Pancreas (tissue), 10 donors: ENCODE results near the gene FOXA1. TPM values are rescaled to one million over a fixed set of nuclear protein-coding genes. Genes with fewer than 3 reads are reported as not detected.

Experiments
- ATAC-seq, 4 donors: fragments of 200-7000 bp; cut with Tn5 transposase; one replicate each; pipeline versions ENCODE4 v1.8.0 to v1.9.1; 2020; ENCODE audit warnings: mild to moderate bottlenecking in 4 of 4, moderate library complexity in 4 of 4
- DNase-seq, 6 donors: peaks; one replicate each; pipeline ENCODE4 v3.0.0-alpha.2; 2020
- FAIRE-seq: peaks from 2 replicates; lab custom pipeline; 2012; peaks lifted over from hg19 to GRCh38; lab: Jason Lieb, UNC
- H3K27ac ChIP-seq, 4 donors: fragments of 200-600 bp; sonication (generic); 1 replicate in 3 of 4; 2 replicates in 1 of 4; pipeline versions ENCODE4 v1.5.0 to v1.8.0; 2020
- H3K27me3 ChIP-seq, 4 donors: fragments of 200-600 bp; one replicate each; pipeline ENCODE4 v1.8.0; 2021
- H3K36me3 ChIP-seq, 3 donors: fragments of 200-600 bp; sonication (generic) in 1 of 3; one replicate each; pipeline versions ENCODE4 v1.5.0 to v1.8.0; 2020 to 2021
- H3K4me1 ChIP-seq, 3 donors: fragments of 200-600 bp; one replicate each; pipeline ENCODE4 v1.8.0; 2021
- H3K4me3 ChIP-seq, 4 donors: fragments of 200-600 bp; sonication (generic) in 2 of 4; one replicate each; pipeline versions ENCODE4 v1.5.0 to v1.8.0; 2020 to 2021
- H3K9me3 ChIP-seq, 4 donors: fragments of 200-600 bp; one replicate each; pipeline ENCODE4 v1.8.0; 2021
- WGBS, 2 donors: extraction: QIAGEN DNeasy Blood & Tissue Kit; methylation state at CpG; one replicate each; pipeline ENCODE4 v1.1.7; 2013; 5-methylcytosine and 5-hydroxymethylcytosine counted together
- intact Hi-C, 3 donors: fragments of 100-400 bp; cut with DNase I; formaldehyde crosslinking; loops; one replicate each; pipeline versions ENCODE4 v1.11.1 to v1.14.2; 2022
- polyA plus RNA-seq, 2 donors: library from polyadenylated mRNA; stranded (reverse); fragments of 200-250 nt; gene quantifications; one replicate each; pipeline ENCODE4 v1.2.3, GENCODE V29; 2013
- total RNA-seq, 6 donors: library from RNA; stranded (reverse); fragmentation: NEBNext Ultra II Directional in 4 of 6; extraction: Animal tissue kit (Norgen Biotek cat#: 25700) in 4 of 6; gene quantifications; one replicate each; pipeline versions ENCODE4 v1.2.1 to v1.2.4, GENCODE V29; 2021 to 2023
- TF ChIP-seq, protein P1 (sequence below), 4 donors: fragments of 200-600 bp; sonication (generic) in 3 of 4; IDR thresholded peaks; one replicate each; pipeline versions ENCODE4 v1.5.0 to v1.8.0; 2021; ENCODE audit warnings: antibody characterized with exemption in 4 of 4
- donor health status: healthy with polysubstance abuse.
- donor health status: DM: no; HTN: no; CAD: no; lungs with moderate emphysema.
- donor health status: DM: no; HTN: no; CAD: no.
- donor health status: control.
- donor health status: control.
- donor health status: Bipolar disorder and iron deficiency.
- donor health status: DM: yes; HTN: yes; CAD: no.
- donor health status: DM: no; HTN: no; CAD: no.
- donor health status: DM: no; HTN: no; CAD: no.
- donor health status: DM: yes; HTN: yes; CAD: no.

FOXA1 gene
- total RNA-seq (1 to 10 TPM in 1 of 6 donors, under 1 TPM in 5; 0.34 to 1.4 (median 0.53) TPM), polyA plus RNA-seq (under 1 TPM; 0.12 to 0.15 TPM)

GRCh38 chr14:37594971-37595808 is at the start of gene FOXA1, which contains the start of gene TTC6:
FOXA1 (minus strand) TSS chr14:37595249; CDS start chr14:37594972, 277 bp downstream.
TTC6 (plus strand) TSS chr14:37595629; CDS start chr14:37622065, 26,436 bp downstream.
- Histone ChIP-seq H3K4me3 (peak within 1 kb of the TSS; percentile 27 to 64 (median 38)), H3K27ac (peak within 1 kb of the TSS in 2 of 4 donors; percentile 47 to 50), H3K4me1 (peaks cover 0 to 14% (median 9%) of the 10 kb centered on the region in 3 donors), H3K27me3 (peaks cover 4 to 26% (median 12%) of the 10 kb centered on the region in 4 donors), H3K36me3 (no peaks in the 10 kb centered on the region), H3K9me3 (no peaks in the 10 kb centered on the region)
- intact Hi-C loops: no loop called here
- 1 to 3% methylated on average over 65 to 92 of the region's 92 CpGs for WGBS, 2 donors
- FAIRE-seq (no peak), ATAC-seq (peak; percentile 36 to 69 (median 54)), DNase-seq (peak in 5 of 6 donors; percentile 45 to 82 (median 67))
- TF ChIP-seq, protein P1, sequence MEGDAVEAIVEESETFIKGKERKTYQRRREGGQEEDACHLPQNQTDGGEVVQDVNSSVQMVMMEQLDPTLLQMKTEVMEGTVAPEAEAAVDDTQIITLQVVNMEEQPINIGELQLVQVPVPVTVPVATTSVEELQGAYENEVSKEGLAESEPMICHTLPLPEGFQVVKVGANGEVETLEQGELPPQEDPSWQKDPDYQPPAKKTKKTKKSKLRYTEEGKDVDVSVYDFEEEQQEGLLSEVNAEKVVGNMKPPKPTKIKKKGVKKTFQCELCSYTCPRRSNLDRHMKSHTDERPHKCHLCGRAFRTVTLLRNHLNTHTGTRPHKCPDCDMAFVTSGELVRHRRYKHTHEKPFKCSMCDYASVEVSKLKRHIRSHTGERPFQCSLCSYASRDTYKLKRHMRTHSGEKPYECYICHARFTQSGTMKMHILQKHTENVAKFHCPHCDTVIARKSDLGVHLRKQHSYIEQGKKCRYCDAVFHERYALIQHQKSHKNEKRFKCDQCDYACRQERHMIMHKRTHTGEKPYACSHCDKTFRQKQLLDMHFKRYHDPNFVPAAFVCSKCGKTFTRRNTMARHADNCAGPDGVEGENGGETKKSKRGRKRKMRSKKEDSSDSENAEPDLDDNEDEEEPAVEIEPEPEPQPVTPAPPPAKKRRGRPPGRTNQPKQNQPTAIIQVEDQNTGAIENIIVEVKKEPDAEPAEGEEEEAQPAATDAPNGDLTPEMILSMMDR (IDR thresholded peaks at IDR 0.05): no peak

GRCh38 chr14:37643701-37644100 is 48.7 kb upstream of the FOXA1 start:
- DNase-seq (no peak), FAIRE-seq (no peak), ATAC-seq (no peak)
- no peak overlapping the region for H3K4me3 ChIP-seq
- H3K36me3 ChIP-seq: no peaks in the 10 kb centered on the region
- no peaks in the 10 kb centered on the region for H3K9me3 ChIP-seq
- WGBS, 2 donors: 48 to 49% methylated on average over 4 of the region's 4 CpGs
- no peaks in the 10 kb centered on the region for H3K4me1 ChIP-seq
- intact Hi-C loops: no loop called here
- H3K27ac ChIP-seq: no peak overlapping the region
- TF ChIP-seq, protein P1 (IDR thresholded peaks at IDR 0.05): no peak
- H3K27me3 ChIP-seq: no peaks in the 10 kb centered on the region

DNA sequence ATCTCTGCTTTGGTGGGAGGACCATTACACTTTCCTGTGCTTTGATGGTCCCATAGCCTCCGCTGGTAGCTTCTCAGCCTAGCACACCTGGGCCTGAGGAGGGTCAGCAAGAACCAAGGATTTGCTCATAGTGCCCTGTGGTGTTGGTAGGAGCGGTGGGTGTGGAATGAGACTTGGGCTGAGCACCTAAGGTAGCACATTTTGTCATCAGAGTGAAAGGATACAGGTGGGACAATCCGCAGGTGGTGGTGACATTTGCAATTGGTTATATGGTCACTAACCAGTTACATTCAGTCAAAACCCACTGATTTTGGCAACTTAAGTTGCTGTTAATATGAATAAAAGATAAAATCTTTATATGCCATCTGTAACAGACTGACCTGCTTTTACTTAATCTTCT is 47.1 kb upstream of the FOXA1 start:
- Histone ChIP-seq H3K4me3 (no peak overlapping the region), H3K4me1 (no peaks in the 10 kb centered on the region), H3K9me3 (no peaks in the 10 kb centered on the region), H3K27ac (no peak overlapping the region), H3K36me3 (no peaks in the 10 kb centered on the region), H3K27me3 (no peaks in the 10 kb centered on the region)
- TF ChIP-seq, protein P1 (IDR thresholded peaks at IDR 0.05): no peak
- no peak for ATAC-seq
- intact Hi-C loops: no loop called here
- no peak for FAIRE-seq
- DNase-seq: no peak
- WGBS, 2 donors: 77 to 87% methylated on average over 3 of the region's 3 CpGs

DNA sequence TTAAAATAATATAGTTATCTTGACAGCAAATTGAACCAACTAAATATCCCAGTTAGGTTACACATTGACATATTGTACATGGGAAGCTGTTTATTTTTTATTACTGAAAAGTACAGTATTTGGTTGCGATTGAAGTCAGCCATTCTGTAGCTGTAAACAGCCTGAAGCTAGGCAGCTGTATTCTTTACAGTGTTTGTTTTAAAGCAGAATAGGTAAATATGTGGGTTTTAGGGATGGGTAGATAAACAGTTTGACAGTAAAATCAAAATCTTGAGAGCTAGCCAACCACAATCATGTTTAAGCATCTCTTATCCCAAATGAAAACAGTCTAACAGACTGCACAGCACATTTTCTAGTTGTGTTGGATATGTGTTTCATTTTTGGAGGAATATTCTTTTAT is 46.1 kb upstream of the FOXA1 start:
- Histone ChIP-seq H3K9me3 (no peaks in the 10 kb centered on the region), H3K27me3 (no peaks in the 10 kb centered on the region), H3K27ac (no peak overlapping the region), H3K4me1 (no peaks in the 10 kb centered on the region), H3K4me3 (no peak overlapping the region), H3K36me3 (no peaks in the 10 kb centered on the region)
- TF ChIP-seq, protein P1 (IDR thresholded peaks at IDR 0.05): no peak
- ATAC-seq (no peak), FAIRE-seq (no peak), DNase-seq (no peak)
- intact Hi-C loops: no loop called here
- 79 to 80% methylated on average over 1 of the region's 1 CpG for WGBS, 2 donors

GRCh38 chr14:37638599-37638998 is 43.5 kb upstream of the FOXA1 start:
- DNase-seq: no peak
- TF ChIP-seq, protein P1 (IDR thresholded peaks at IDR 0.05): no peak
- intact Hi-C loops: no loop called here
- Histone ChIP-seq H3K27ac (no peak overlapping the region), H3K9me3 (no peaks in the 10 kb centered on the region), H3K4me1 (no peaks in the 10 kb centered on the region), H3K36me3 (no peaks in the 10 kb centered on the region), H3K4me3 (no peak overlapping the region), H3K27me3 (no peaks in the 10 kb centered on the region)
- ATAC-seq: no peak
- no peak for FAIRE-seq
- WGBS, 2 donors: 70 to 78% methylated on average over 2 of the region's 2 CpGs
